ENCODE measurements around the gene CDC27.
"Not testable (repeated sequence)": the region's sequence is repeated elsewhere in the genome, so short reads cannot be mapped to it uniquely, and the experiment has no call there.

Gene CDC27

GRCh38 chr17:47071171-47071570 is 117.9 kb downstream of the CDC27 start:
- not testable (repeated sequence) for DNase-seq (ENCODE audit: low read depth in 2 of 2)

GRCh38 chr17:47070266-47070665 is 118.8 kb downstream of the CDC27 start:
- DNase-seq (ENCODE audit: low read depth in 2 of 2) = not testable (repeated sequence)

Measured in stimulated activated CD8-positive, alpha-beta memory T cell treated with anti-CD3 and anti-CD28 coated beads, Interleukin-2, amount 100 ng/mL, for 1 hour (primary cell).